HepG2 (cell line): ENCODE data around the gene ZNF714. TPM values are rescaled to one million over a fixed set of nuclear protein-coding genes. Genes with fewer than 3 reads are reported as not detected.

Experiments
- ATAC-seq: fragments of 200-7000 bp; cut with Tn5 transposase; 3 replicates; pipeline ENCODE4 v1.9.1; 2020; ENCODE audit warnings: mild to moderate bottlenecking, moderate library complexity
- BruUV-seq: library from RNA; stranded (reverse); fragments of 400-500 nt; replicated peaks from 2 replicates; lab custom pipeline; 2021; lab: Mats Ljungman, UMichigan
- CTCF ChIA-PET: fragments of 300-600 bp; formaldehyde crosslinking; extraction: SDS; loops from one replicate; lab custom pipeline; 2021; ENCODE audit warnings: low total read pairs, inconsistent platforms, low intra/inter-chr PET ratio; lab: Yijun Ruan, JAX
- POLR2A ChIA-PET: fragments of 350-600 bp; sonication (Branson Sonifier 250); formaldehyde crosslinking; loops from one replicate; lab custom pipeline; 2020; ENCODE audit warnings: antibody characterized with exemption, inconsistent platforms; lab: Yijun Ruan, JAX
- DNase-seq: peaks from one replicate; pipeline ENCODE4 v3.0.0-alpha.2; 2015; ENCODE audit warnings: low spot score
- FAIRE-seq: peaks from 3 replicates; lab custom pipeline; 2011; peaks lifted over from hg19 to GRCh38; lab: Jason Lieb, UNC
- H2AFZ ChIP-seq: one replicate; pipeline ENCODE4 v1.6.1; 2011; ENCODE audit warnings: low read length, inconsistent platforms
- H3K27ac ChIP-seq: fragments of 300-600 bp; 3 replicates; pipeline ENCODE4 v1.8.0; 2011; ENCODE audit warnings: mixed run types, mild to moderate bottlenecking, mixed read lengths, low read length, inconsistent platforms; ENCODE audit not compliant: insufficient read depth; ENCODE audit errors: extremely low read length
- H3K27me3 ChIP-seq, 2 experiments: fragments of 200-600 bp in 1 of 2; 2 replicates in 1 of 2; 3 replicates in 1 of 2; pipeline versions ENCODE4 v1.6.0 to v1.8.0; 2011; ENCODE audit warnings: low read length in 2 of 2, mild to moderate bottlenecking in 2 of 2, moderate library complexity in 2 of 2, inconsistent platforms in 1 of 2; ENCODE audit not compliant: insufficient read depth in 2 of 2, control insufficient read depth in 1 of 2
- H3K36me3 ChIP-seq, 2 experiments: fragments of 200-600 bp in 1 of 2; replicated peaks in 1 of 2; 2 replicates in 1 of 2; 3 replicates in 1 of 2; pipeline versions ENCODE4 v1.5.1 to v1.8.0; 2011; ENCODE audit warnings: low read length in 2 of 2, inconsistent platforms in 1 of 2; ENCODE audit not compliant: insufficient read depth in 2 of 2, control insufficient read depth in 1 of 2
- H3K4me1 ChIP-seq: 2 replicates; pipeline ENCODE4 v1.5.1; 2012; ENCODE audit warnings: low read length, inconsistent platforms; ENCODE audit not compliant: insufficient read depth
- H3K4me2 ChIP-seq: 2 replicates; pipeline ENCODE4 v1.6.0; 2011; ENCODE audit warnings: low read depth, low read length, inconsistent platforms
- H3K4me3 ChIP-seq, 3 experiments: fragments of 200-600 bp in 1 of 3; sonication (generic), shearing (Covaris generic) in 1 of 3; replicated peaks in 1 of 3; 2 replicates each; pipeline ENCODE4 v1.5.1; 2011 to 2016; ENCODE audit warnings: low read length in 3 of 3, inconsistent platforms in 2 of 3, low read depth in 2 of 3, mild to moderate bottlenecking in 2 of 3, control low read depth in 1 of 3, mixed read lengths in 1 of 3; ENCODE audit not compliant: insufficient read depth in 1 of 3
- H3K79me2 ChIP-seq: one replicate; pipeline ENCODE4 v1.6.1; 2011; ENCODE audit warnings: low read length, inconsistent platforms; ENCODE audit not compliant: insufficient read depth
- H3K9ac ChIP-seq: 2 replicates; pipeline ENCODE4 v1.6.0; 2011; ENCODE audit warnings: mild to moderate bottlenecking, low read depth, low read length, inconsistent platforms; ENCODE audit not compliant: insufficient read depth
- H3K9me3 ChIP-seq: 2 replicates; pipeline ENCODE4 v1.5.1; 2012; ENCODE audit warnings: mild to moderate bottlenecking, low read length
- H4K20me1 ChIP-seq: 2 replicates; pipeline ENCODE4 v1.6.0; 2011; ENCODE audit warnings: inconsistent platforms, mild to moderate bottlenecking, low read length, moderate library complexity; ENCODE audit not compliant: insufficient read depth
- CREBL2 ChIP-seq: sonication (generic); formaldehyde crosslinking; IDR thresholded peaks from 2 replicates; pipeline ENCODE4 v1.8.1; 2023; ENCODE audit warnings: missing genetic modification reagents, mild to moderate bottlenecking, borderline replicate concordance
- E2F1 ChIP-seq: sonication (generic); formaldehyde crosslinking; IDR thresholded peaks from 2 replicates; pipeline ENCODE4 v1.5.0; 2020; ENCODE audit warnings: missing genetic modification reagents
- KDM2A ChIP-seq: sonication (generic); formaldehyde crosslinking; IDR thresholded peaks from 2 replicates; pipeline ENCODE4 v1.4.0; 2020; ENCODE audit warnings: low read depth, missing genetic modification reagents, borderline replicate concordance
- KMT2A ChIP-seq: sonication (generic); formaldehyde crosslinking; IDR thresholded peaks from 2 replicates; pipeline ENCODE4 v1.4.0; 2020; ENCODE audit warnings: missing genetic modification reagents
- NFATC3 ChIP-seq: sonication (generic); formaldehyde crosslinking; IDR thresholded peaks from 2 replicates; pipeline ENCODE4 v1.5.1; 2020; ENCODE audit warnings: mild to moderate bottlenecking, missing genetic modification reagents
- NFE2 ChIP-seq: sonication (generic); formaldehyde crosslinking; IDR thresholded peaks from 2 replicates; pipeline ENCODE4 v1.4.0; 2020; ENCODE audit warnings: missing genetic modification reagents
- NRL ChIP-seq: sonication (generic); formaldehyde crosslinking; IDR thresholded peaks from 2 replicates; pipeline ENCODE4 v1.5.0; 2020; ENCODE audit warnings: missing genetic modification reagents, mild to moderate bottlenecking, moderate library complexity, borderline replicate concordance
- SYNCRIP ChIP-seq: fragments of 200-400 bp; formaldehyde crosslinking; IDR thresholded peaks from 2 replicates; pipeline ENCODE4 v1.6.1; 2018; ENCODE audit warnings: mild to moderate bottlenecking, low read depth, low read length; ENCODE audit not compliant: insufficient read depth
- ZNF207 ChIP-seq: fragments of 450-650 bp; IDR thresholded peaks from 2 replicates; pipeline ENCODE4 v1.6.1; 2016; ENCODE audit warnings: antibody characterized with exemption, borderline replicate concordance
- ZNF7 ChIP-seq: IDR thresholded peaks from 2 replicates; pipeline ENCODE4 v1.6.1; 2016; ENCODE audit warnings: missing biosample characterization, missing genetic modification reagents
- WGBS: methylation state at CpG from one replicate; pipeline ENCODE4 v1.1.6; 2017; ENCODE audit warnings: low lambda C conversion rate; 5-methylcytosine and 5-hydroxymethylcytosine counted together
- in situ Hi-C: cut with HindIII; loops from 2 replicates; pipeline ENCODE4 v1.10.0; 2017; ENCODE audit warnings: low pct_unique_long_range_greater_than_20kb; ENCODE audit not compliant: extremely low pct_ligation_motif_present
- intact Hi-C: fragments of 100-400 bp; cut with micrococcal nuclease; formaldehyde crosslinking; loops from one replicate; pipeline ENCODE4 v1.10.0; 2022; ENCODE audit not compliant: unreplicated experiment
- polyA plus RNA-seq, 8 experiments: library from polyadenylated mRNA; depleted of rRNA in 3 of 8; stranded (reverse) in 7 of 8; unstranded in 1 of 8; fragments of >200 nt; fragmentation: Illumina TruSeq in 4 of 8; extraction: Trizol in 4 of 8; gene quantifications; 2 replicates each; pipeline versions ENCODE4 v1.2.1 to v1.2.3, GENCODE V29; 2011 to 2016; ENCODE audit warnings: low read depth in 4 of 8, missing spikeins in 1 of 8, mixed read lengths in 1 of 8; ENCODE audit not compliant: insufficient read depth in 1 of 8
- total RNA-seq, 5 experiments: library from RNA; depleted of rRNA; stranded (reverse); fragments of >200 nt; fragmentation: Illumina TruSeq; extraction: Trizol; gene quantifications; 2 replicates each; pipeline ENCODE4 v1.2.3, GENCODE V29; 2016; ENCODE audit warnings: low read depth in 1 of 5

The ZNF714 gene
- total and polyA plus RNA-seq, 2 of the 13 experiments (the other 11 are each of a cell fraction or from before 2014, with no cell fraction given), result 6.7 to 27.8 TPM

GRCh38 chr19:21151460-21151859 is 69.5 kb downstream of the ZNF714 start (continued):
- no peak for TF ChIP-seq E2F1
- TF ChIP-seq NRL (CRISPR knock-in tag), result no peak
- TF ChIP-seq NFE2 (CRISPR knock-in tag), result no peak

GRCh38 chr19:21158523-21159135 is 76.6 kb downstream of the ZNF714 start:
- Histone ChIP-seq H2AFZ (no peak overlapping the region), H3K4me1 (peaks cover 6% of the 10 kb centered on the region; the same call in 1 of the 2 replicates), H3K79me2 (peaks cover 59% of the 10 kb centered on the region), H3K36me3 (peaks cover 2 to 8% of the 10 kb centered on the region in 2 experiments; a peak in 3 of 5 replicates), H3K27me3 (no peaks in the 10 kb centered on the region), H4K20me1 (no peaks in the 10 kb centered on the region), H3K9me3 (no peaks in the 10 kb centered on the region), H3K9ac (no peak overlapping the region), H3K4me3 (no peak overlapping the region), H3K4me2 (no peak overlapping the region), H3K27ac (no peak overlapping the region)
- BruUV-seq, result no TSS peak
- TF ChIP-seq CREBL2 (CRISPR knock-in tag) (no peak), ZNF7 (CRISPR knock-in tag) (no peak), ZNF207 (no peak), NFATC3 (no peak), KDM2A (no peak), SYNCRIP (no peak), KMT2A (CRISPR knock-in tag) (no peak)
- FAIRE-seq (no peak), ATAC-seq (no peak), DNase-seq (no peak)
- intact Hi-C loops (no loop called here), in situ Hi-C loops (no loop called here)
- 93% methylated on average over 1 of the region's 1 CpG for WGBS
- ChIA-PET POLR2A (no interaction called here), CTCF (no interaction called here)
